ENCODE data around the gene GPR137B. TPM values are rescaled to one million over a fixed set of nuclear protein-coding genes. Genes with fewer than 3 reads are reported as not detected.
A peak's percentile ranks its signal among the peaks of the same experiment; 100 is the strongest.

Gene GPR137B
- total and polyA plus RNA-seq, 5 donors: 21.3 to 73.3 (median 26.3) TPM

- H3K27ac ChIP-seq (ENCODE audit: low read length): no peak overlapping the region
- DNase-seq (peak in 1 of 3 donors; percentile 69), ATAC-seq (peak in 1 of 2 donors; percentile 45)
- no peaks in the 10 kb centered on the region for H3K9me3 ChIP-seq (ENCODE audit: control insufficient read depth, low read length)
- H3K4me3 ChIP-seq (ENCODE audit: low read length): no peak overlapping the region
- WGBS: 60% methylated on average over 7 of the region's 7 CpGs
- H3K4me1 ChIP-seq (ENCODE audit: control insufficient read depth, insufficient read depth, low read length): peaks cover 9% of the 10 kb centered on the region
- intact Hi-C loops (cut with DNase I): no loop called here
- H3K27me3 ChIP-seq (ENCODE audit: control insufficient read depth, insufficient read depth): no peaks in the 10 kb centered on the region
Observed at GRCh38 chr1:236164273-236164672, 21.9 kb downstream of the GPR137B start.

- Histone ChIP-seq H3K9me3 (ENCODE audit: control insufficient read depth, low read length) (no peaks in the 10 kb centered on the region), H3K4me3 (ENCODE audit: low read length) (no peak overlapping the region), H3K27me3 (ENCODE audit: control insufficient read depth, insufficient read depth) (no peaks in the 10 kb centered on the region), H3K4me1 (ENCODE audit: control insufficient read depth, insufficient read depth, low read length) (peaks cover 9% of the 10 kb centered on the region), H3K27ac (ENCODE audit: low read length) (no peak overlapping the region)
- DNase-seq: no peak
- WGBS: 96% methylated on average over 10 of the region's 10 CpGs
- intact Hi-C loops (cut with DNase I): no loop called here
- ATAC-seq: no peak
Observed at GRCh38 chr1:236165238-236165981, 23.1 kb downstream of the GPR137B start.

GRCh38 chr1:236166041-236166440 is 23.7 kb downstream of the GPR137B start:
- no peaks in the 10 kb centered on the region for H3K27me3 ChIP-seq (ENCODE audit: control insufficient read depth, insufficient read depth)
- ATAC-seq: no peak
- H3K9me3 ChIP-seq (ENCODE audit: control insufficient read depth, low read length): no peaks in the 10 kb centered on the region
- H3K4me3 ChIP-seq (ENCODE audit: low read length): no peak overlapping the region
- peaks cover 6% of the 10 kb centered on the region for H3K4me1 ChIP-seq (ENCODE audit: control insufficient read depth, insufficient read depth, low read length)
- no peak for DNase-seq
- no peak overlapping the region for H3K27ac ChIP-seq (ENCODE audit: low read length)
- intact Hi-C loops (cut with DNase I): no loop called here
- WGBS: 78% methylated on average over 6 of the region's 6 CpGs

DNA sequence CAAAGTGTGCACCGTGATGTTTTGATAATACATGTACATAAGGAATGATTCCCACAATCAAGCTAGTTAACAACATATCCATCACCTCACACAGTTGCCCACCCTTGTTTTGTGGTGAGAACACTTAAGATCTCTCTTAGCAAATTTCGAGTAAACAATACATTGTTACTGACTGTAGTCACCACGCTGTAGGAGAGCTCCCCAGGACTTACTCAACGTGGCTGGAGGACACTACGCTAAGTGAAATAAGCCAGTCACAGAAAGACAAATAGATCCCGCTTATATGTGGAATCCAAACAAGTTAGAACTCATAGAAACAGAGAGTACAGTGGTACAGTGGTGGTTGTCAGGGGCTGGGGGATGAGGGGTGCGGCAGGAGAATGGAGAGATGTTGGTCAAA is 24.8 kb downstream of the GPR137B start:
- no peaks in the 10 kb centered on the region for H3K9me3 ChIP-seq (ENCODE audit: control insufficient read depth, low read length)
- H3K4me3 ChIP-seq (ENCODE audit: low read length): no peak overlapping the region
- H3K27me3 ChIP-seq (ENCODE audit: control insufficient read depth, insufficient read depth): no peaks in the 10 kb centered on the region
- intact Hi-C loops (cut with DNase I): no loop called here
- 95% methylated on average over 7 of the region's 7 CpGs for WGBS
- peaks cover 6% of the 10 kb centered on the region for H3K4me1 ChIP-seq (ENCODE audit: control insufficient read depth, insufficient read depth, low read length)
- DNase-seq (no peak), ATAC-seq (no peak)
- H3K27ac ChIP-seq (ENCODE audit: low read length): no peak overlapping the region

DNA sequence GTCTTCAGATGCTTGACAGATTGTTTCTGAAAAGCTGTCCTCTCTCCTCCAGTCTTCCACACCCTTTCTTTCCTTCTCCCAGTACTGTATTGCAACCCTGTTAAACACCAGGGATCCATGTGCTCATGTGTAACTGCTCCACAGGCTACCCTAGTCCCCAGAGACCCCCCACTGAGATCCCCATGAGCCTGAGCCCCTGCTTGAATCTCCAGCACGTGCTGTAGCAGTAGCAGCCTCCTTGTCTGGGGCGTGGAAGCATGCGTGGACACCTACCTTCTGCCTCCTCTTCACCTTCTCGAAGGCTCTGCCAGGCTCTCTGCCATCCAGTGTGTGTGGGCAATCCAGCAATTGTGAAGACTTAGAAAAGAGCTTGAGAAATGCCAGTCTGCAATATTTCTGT is 25.2 kb downstream of the GPR137B start:
- intact Hi-C loops (cut with DNase I): no loop called here
- peaks cover 6% of the 10 kb centered on the region for H3K4me1 ChIP-seq (ENCODE audit: control insufficient read depth, insufficient read depth, low read length)
- WGBS: 91% methylated on average over 4 of the region's 4 CpGs
- H3K27ac ChIP-seq (ENCODE audit: low read length): no peak overlapping the region
- no peaks in the 10 kb centered on the region for H3K9me3 ChIP-seq (ENCODE audit: control insufficient read depth, low read length)
- no peak overlapping the region for H3K4me3 ChIP-seq (ENCODE audit: low read length)
- ATAC-seq (no peak), DNase-seq (no peak)
- H3K27me3 ChIP-seq (ENCODE audit: control insufficient read depth, insufficient read depth): no peaks in the 10 kb centered on the region

DNA sequence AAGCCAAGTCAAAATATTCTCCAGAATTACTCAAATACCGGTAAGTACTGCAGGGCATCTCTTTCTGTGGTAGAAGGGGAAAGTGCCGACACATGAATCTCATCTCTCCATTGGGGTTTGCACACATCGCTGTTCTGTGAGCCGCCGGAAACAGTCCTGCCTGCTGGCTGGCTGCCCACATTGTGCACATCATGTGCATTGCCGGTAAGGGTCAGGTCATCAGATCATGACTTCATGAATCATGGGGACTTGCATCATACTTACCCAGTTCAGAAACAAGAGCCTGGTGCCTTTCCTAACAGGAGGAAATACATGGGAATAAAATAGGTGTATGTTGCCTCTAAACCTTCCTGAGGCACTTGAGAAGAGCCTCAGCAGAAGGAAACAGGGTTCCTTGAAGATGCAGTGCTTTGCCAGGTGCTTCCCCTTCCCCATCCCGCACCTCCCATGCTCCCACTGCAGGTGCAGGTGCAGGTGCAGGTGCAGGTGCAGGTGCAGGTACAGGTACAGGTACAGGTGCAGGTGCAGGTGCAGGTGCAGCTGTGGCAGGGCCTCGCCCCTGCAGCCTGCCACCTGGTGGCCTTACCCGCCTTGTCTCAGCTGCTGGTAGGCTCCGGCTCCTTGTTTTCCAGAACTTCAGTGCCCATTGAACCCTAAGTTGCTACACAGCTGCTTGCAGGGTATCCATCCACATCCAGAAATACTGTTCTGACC is 26.5 kb downstream of the GPR137B start:
- H3K27me3 ChIP-seq (ENCODE audit: control insufficient read depth, insufficient read depth): no peaks in the 10 kb centered on the region
- H3K27ac ChIP-seq (ENCODE audit: low read length): no peak overlapping the region
- 72% methylated on average over 10 of the region's 10 CpGs for WGBS
- DNase-seq (peak; percentile 60 to 75 (median 65)), ATAC-seq (peak in 1 of 2 donors; percentile 43)
- intact Hi-C loops (cut with DNase I): no loop called here
- peaks cover 3% of the 10 kb centered on the region for H3K4me1 ChIP-seq (ENCODE audit: control insufficient read depth, insufficient read depth, low read length)
- H3K4me3 ChIP-seq (ENCODE audit: low read length): no peak overlapping the region
- no peaks in the 10 kb centered on the region for H3K9me3 ChIP-seq (ENCODE audit: control insufficient read depth, low read length)

GRCh38 chr1:236172041-236172579 is 29.8 kb downstream of the GPR137B start:
- Histone ChIP-seq H3K27me3 (ENCODE audit: control insufficient read depth, insufficient read depth) (no peaks in the 10 kb centered on the region), H3K27ac (ENCODE audit: low read length) (no peak overlapping the region), H3K4me1 (ENCODE audit: control insufficient read depth, insufficient read depth, low read length) (no peaks in the 10 kb centered on the region), H3K9me3 (ENCODE audit: control insufficient read depth, low read length) (no peaks in the 10 kb centered on the region), H3K4me3 (ENCODE audit: low read length) (no peak overlapping the region)
- ATAC-seq (no peak), DNase-seq (no peak)
- intact Hi-C loops (cut with DNase I): no loop called here

DNA sequence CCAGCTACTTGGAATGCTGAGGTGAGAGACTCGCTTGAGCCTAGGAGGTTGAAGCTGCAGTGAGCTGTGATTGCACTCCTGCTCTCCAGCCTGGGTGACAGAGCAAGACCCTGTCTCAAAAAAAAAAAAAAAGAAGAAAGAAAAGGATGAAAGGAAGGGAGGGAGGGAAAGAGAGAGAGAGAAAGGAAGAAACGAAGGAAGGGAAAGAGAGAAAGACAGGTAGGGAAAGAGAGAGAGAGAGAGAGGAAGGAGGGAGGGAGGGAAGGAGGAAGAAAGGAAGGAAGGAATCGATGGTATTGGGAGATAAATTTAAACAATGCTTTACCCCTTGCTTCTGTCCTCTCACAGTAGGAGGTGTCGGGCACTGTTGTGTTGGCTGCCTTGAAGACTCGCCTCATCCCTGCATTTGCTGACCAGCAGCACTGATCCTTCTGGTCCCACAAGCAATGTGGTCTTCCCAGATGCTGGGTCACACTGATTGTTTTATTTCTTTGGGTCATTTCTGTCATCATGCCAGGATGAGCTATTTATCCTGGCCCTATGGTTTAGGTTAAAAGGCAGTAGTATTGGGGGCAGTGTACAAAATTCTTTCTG is 30.9 kb downstream of the GPR137B start:
- Histone ChIP-seq H3K27me3 (ENCODE audit: control insufficient read depth, insufficient read depth) (no peaks in the 10 kb centered on the region), H3K4me3 (ENCODE audit: low read length) (no peak overlapping the region), H3K4me1 (ENCODE audit: control insufficient read depth, insufficient read depth, low read length) (no peaks in the 10 kb centered on the region), H3K27ac (ENCODE audit: low read length) (no peak overlapping the region), H3K9me3 (ENCODE audit: control insufficient read depth, low read length) (no peaks in the 10 kb centered on the region)
- intact Hi-C loops (cut with DNase I): no loop called here
- WGBS: 77% methylated on average over 5 of the region's 5 CpGs
- DNase-seq: no peak
- no peak for ATAC-seq

DNA sequence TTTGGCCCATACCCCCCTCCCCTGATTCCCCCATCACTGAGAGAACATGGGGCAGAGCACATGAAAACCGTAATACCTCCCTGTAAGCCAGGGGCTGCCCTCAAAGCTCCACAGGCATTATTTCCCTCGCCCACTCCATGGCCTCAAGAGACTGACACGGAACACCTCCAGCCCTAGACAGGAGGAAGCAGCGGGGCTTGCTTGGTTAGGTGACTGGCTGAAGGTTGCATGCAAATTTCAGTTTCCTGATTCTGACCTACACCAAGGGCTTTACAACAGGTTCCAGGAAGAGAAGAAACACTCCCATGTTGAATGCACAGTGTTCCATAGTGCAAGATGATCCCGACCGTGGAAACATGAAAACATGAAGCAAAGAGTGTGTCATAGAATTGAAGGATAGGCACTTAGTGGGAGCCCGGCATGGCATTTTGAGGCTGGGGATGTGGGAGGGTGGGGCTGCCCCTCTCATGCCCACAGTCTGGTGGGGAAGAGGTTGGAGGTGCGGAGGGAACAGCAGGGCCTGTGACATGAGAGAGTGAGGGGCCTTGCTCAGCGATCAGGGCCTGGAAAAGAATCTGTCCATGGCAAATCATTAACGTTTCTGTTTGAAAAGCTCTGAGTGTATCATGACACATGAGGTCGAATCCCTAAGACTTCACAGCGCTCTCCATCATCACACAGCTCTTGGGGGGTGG is 33.5 kb downstream of the GPR137B start:
- intact Hi-C loops (cut with DNase I): no loop called here
- no peaks in the 10 kb centered on the region for H3K4me1 ChIP-seq (ENCODE audit: control insufficient read depth, insufficient read depth, low read length)
- ATAC-seq (no peak), DNase-seq (no peak)
- 92% methylated on average over 12 of the region's 12 CpGs for WGBS
- no peaks in the 10 kb centered on the region for H3K9me3 ChIP-seq (ENCODE audit: control insufficient read depth, low read length)
- no peak overlapping the region for H3K27ac ChIP-seq (ENCODE audit: low read length)
- no peaks in the 10 kb centered on the region for H3K27me3 ChIP-seq (ENCODE audit: control insufficient read depth, insufficient read depth)
- H3K4me3 ChIP-seq (ENCODE audit: low read length): no peak overlapping the region

DNA sequence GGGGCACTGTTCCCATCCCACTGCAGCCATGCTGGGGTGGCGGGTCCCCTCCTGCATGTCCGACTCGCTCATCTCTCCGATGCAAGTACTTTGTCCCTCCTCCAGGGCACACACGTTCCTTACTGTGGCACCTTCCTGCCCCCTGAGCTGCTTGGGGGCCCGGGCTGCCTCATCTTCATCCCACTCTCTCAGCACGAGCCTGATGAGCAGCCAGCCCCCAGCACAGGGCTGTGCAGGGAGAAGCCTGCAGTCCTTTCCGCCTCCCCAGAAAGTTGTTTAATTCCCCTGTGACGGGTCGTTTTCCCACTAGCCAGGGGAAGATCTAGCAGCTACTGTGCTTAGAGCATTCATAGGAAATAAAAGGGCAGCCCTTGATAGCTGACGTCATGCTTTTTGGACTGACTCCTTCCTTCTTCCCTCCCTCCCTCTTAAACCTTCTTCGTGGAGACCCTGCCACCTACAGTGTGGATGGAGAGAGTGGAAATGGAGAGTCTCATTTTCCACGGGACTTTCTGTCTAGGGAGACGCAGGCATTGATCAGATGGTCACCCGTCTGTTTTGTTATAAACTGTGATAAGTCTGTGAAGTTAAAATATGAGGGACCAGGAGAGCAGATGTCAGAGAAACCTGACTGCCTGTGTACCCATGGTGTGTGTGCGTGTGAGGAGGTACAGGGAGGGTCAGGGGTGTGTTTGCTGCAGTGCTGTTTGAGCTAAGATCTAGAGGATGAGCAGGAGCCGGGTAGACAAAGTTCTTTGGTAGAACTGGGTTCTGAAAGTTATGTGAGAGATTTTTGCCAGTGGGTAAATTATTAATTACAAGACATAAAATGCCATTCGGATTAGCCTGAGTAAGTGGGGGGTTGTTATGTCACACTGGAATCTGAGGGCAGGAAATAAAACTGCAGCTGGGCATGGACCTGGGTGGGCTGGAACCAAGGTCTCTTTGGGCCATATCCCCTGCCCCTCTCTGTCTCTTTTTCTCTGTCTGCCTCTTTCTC is 34.3 kb downstream of the GPR137B start:
- Histone ChIP-seq H3K9me3 (ENCODE audit: control insufficient read depth, low read length) (no peaks in the 10 kb centered on the region), H3K27ac (ENCODE audit: low read length) (no peak overlapping the region), H3K4me3 (ENCODE audit: low read length) (no peak overlapping the region), H3K27me3 (ENCODE audit: control insufficient read depth, insufficient read depth) (no peaks in the 10 kb centered on the region), H3K4me1 (ENCODE audit: control insufficient read depth, insufficient read depth, low read length) (no peaks in the 10 kb centered on the region)
- intact Hi-C loops (cut with DNase I): no loop called here
- WGBS: 56% methylated on average over 18 of the region's 18 CpGs
- DNase-seq (no peak), ATAC-seq (peak; percentile 11 to 29)

Measured in right cardiac atrium (tissue), 5 donors.